GM23248 (cell line): Measurements from ENCODE around the gene GJC2.

Source experiments
- EZH2 ChIP-seq: fragments of 200-600 bp; sonication (generic); IDR thresholded peaks from 2 replicates; pipeline ENCODE4 v1.6.1; 2018; ENCODE audit warnings: antibody characterized with exemption, mild to moderate bottlenecking; ENCODE audit not compliant: insufficient read depth, poor library complexity, severe bottlenecking
- EZH2phosphoT487 ChIP-seq: fragments of 200-600 bp; sonication (generic); IDR thresholded peaks from 2 replicates; pipeline ENCODE4 v1.6.1; 2018; ENCODE audit warnings: antibody characterized with exemption, moderate library complexity, mild to moderate bottlenecking, low read depth; ENCODE audit not compliant: insufficient read depth

- TF ChIP-seq EZH2 (no peak), EZH2phosphoT487 (no peak)
Measured at GRCh38 chr1:228101614-228101993, 48.1 kb upstream of the GJC2 start.
